GM21381 (cell line): Measurements from ENCODE around the gene ZNF35.
"Not testable (repeated sequence)": the region's sequence is repeated elsewhere in the genome, so short reads cannot be mapped to it uniquely, and the experiment has no call there.

Source experiments
- ATAC-seq: cut with Tn5 transposase; IDR thresholded peaks from one replicate; pipeline ENCODE4 v1.9.1; 2021; ENCODE audit warnings: mild to moderate bottlenecking, moderate library complexity; ENCODE audit not compliant: unreplicated experiment

The ZNF35 gene

GRCh38 chr3:44648564-44649229 lies at the start of gene ZNF35:
Gene ZNF35 (plus strand): TSS chr3:44648732. CDS start chr3:44651068, 2,336 bp downstream.
- ATAC-seq = peak; percentile 97

GRCh38 chr3:44601749-44602148 lies 46.8 kb upstream of the ZNF35 start:
- no peak for ATAC-seq

- ATAC-seq = no peak
Observed at GRCh38 chr3:44612678-44613077, 35.9 kb upstream of the ZNF35 start.

GRCh38 chr3:44624749-44625480 lies 23.6 kb upstream of the ZNF35 start, which contains the start of gene ZNF197:
Gene ZNF197 (plus strand): TSS chr3:44625036. CDS start chr3:44629155, 4,119 bp downstream.
- ATAC-seq = peak; percentile 92

GRCh38 chr3:44628716-44629115 lies 19.8 kb upstream of the ZNF35 start:
- ATAC-seq = no peak

- no peak for ATAC-seq
Observed at GRCh38 chr3:44632193-44632592, 16.3 kb upstream of the ZNF35 start.

GRCh38 chr3:44642337-44642736 lies 6.2 kb upstream of the ZNF35 start:
- ATAC-seq = no peak

GRCh38 chr3:44643024-44643423 lies 5.5 kb upstream of the ZNF35 start:
- no peak for ATAC-seq

GRCh38 chr3:44647771-44648170 lies 761 bp upstream of the ZNF35 start:
- ATAC-seq = no peak

- no peak for ATAC-seq
Observed at GRCh38 chr3:44649709-44650108, 1.2 kb downstream of the ZNF35 start.

GRCh38 chr3:44654039-44654438 lies 5.5 kb downstream of the ZNF35 start:
- no peak for ATAC-seq

GRCh38 chr3:44659015-44659414 lies 10.5 kb downstream of the ZNF35 start:
- ATAC-seq = no peak

- no peak for ATAC-seq
Observed at GRCh38 chr3:44659434-44659833, 10.9 kb downstream of the ZNF35 start.

- no peak for ATAC-seq
Observed at GRCh38 chr3:44661189-44661588, 12.7 kb downstream of the ZNF35 start.

GRCh38 chr3:44665173-44665572 lies 16.6 kb downstream of the ZNF35 start:
- ATAC-seq = no peak

- ATAC-seq = no peak
Observed at GRCh38 chr3:44666346-44666745, 17.8 kb downstream of the ZNF35 start.

GRCh38 chr3:44669760-44670159 lies 21.2 kb downstream of the ZNF35 start:
- no peak for ATAC-seq

- not testable (repeated sequence) for ATAC-seq
Observed at GRCh38 chr3:44673466-44673865, 24.9 kb downstream of the ZNF35 start.

GRCh38 chr3:44674211-44674610 lies 25.7 kb downstream of the ZNF35 start:
- ATAC-seq = no peak

- no peak for ATAC-seq
Observed at GRCh38 chr3:44678480-44679116, 30.1 kb downstream of the ZNF35 start.

GRCh38 chr3:44680921-44681455 lies 32.5 kb downstream of the ZNF35 start:
- ATAC-seq = no peak
